Heart left ventricle (tissue), 16 donors: ENCODE data around the gene ZNF275. TPM values are rescaled to one million over a fixed set of nuclear protein-coding genes. Genes with fewer than 3 reads are reported as not detected.
"Not testable (repeated sequence)": the region's sequence is repeated elsewhere in the genome, so short reads cannot be mapped to it uniquely, and the experiment has no call there.

Experiments
- ATAC-seq, 4 donors: fragments of 200-7000 bp; cut with Tn5 transposase; one replicate each; pipeline ENCODE4 v1.9.1; 2020 to 2022; ENCODE audit warnings: moderate library complexity in 4 of 4, mild to moderate bottlenecking in 3 of 4, moderate number of reproducible peaks in 1 of 4
- DNase-seq, 5 donors: peaks; one replicate each; pipeline ENCODE4 v3.0.0-alpha.2; 2020
- H3K27ac ChIP-seq, 12 donors: fragments of 200-600 bp; sonication (generic) in 4 of 12; one replicate each; pipeline versions ENCODE4 v1.5.0 to v1.8.0; 2016 to 2022; ENCODE audit warnings: mild to moderate bottlenecking in 2 of 12
- H3K27me3 ChIP-seq, 9 donors: fragments of 200-600 bp; sonication (generic) in 2 of 9; one replicate each; pipeline versions ENCODE4 v1.5.1 to v1.8.0; 2016 to 2022; ENCODE audit warnings: mild to moderate bottlenecking in 3 of 9
- H3K36me3 ChIP-seq, 9 donors: fragments of 200-600 bp; sonication (generic) in 2 of 9; one replicate each; pipeline versions ENCODE4 v1.5.0 to v1.8.0; 2018 to 2022; ENCODE audit warnings: mild to moderate bottlenecking in 2 of 9
- H3K4me1 ChIP-seq, 12 donors: fragments of 200-600 bp; sonication (generic) in 4 of 12; one replicate each; pipeline versions ENCODE4 v1.5.0 to v1.8.0; 2016 to 2022; ENCODE audit warnings: mild to moderate bottlenecking in 3 of 12
- H3K4me3 ChIP-seq, 12 donors: fragments of 200-600 bp; sonication (generic) in 4 of 12; one replicate each; pipeline versions ENCODE4 v1.5.0 to v1.8.0; 2017 to 2022; ENCODE audit warnings: mild to moderate bottlenecking in 9 of 12, moderate library complexity in 4 of 12
- H3K9me3 ChIP-seq, 12 donors: fragments of 200-600 bp; sonication (generic) in 4 of 12; one replicate each; pipeline versions ENCODE4 v1.5.0 to v1.8.0; 2016 to 2022; ENCODE audit warnings: mild to moderate bottlenecking in 1 of 12
- POLR2A ChIP-seq, 2 donors: fragments of 450-650 bp; IDR thresholded peaks; one replicate each; pipeline ENCODE4 v1.6.1; 2017; ENCODE audit warnings: antibody characterized with exemption in 2 of 2, mild to moderate bottlenecking in 2 of 2, moderate library complexity in 2 of 2
- WGBS, 4 donors: extraction: QIAGEN DNeasy Blood & Tissue Kit in 2 of 4; methylation state at CpG; one replicate each; pipeline versions ENCODE4 v1.1.5 to v1.1.7; 2013 to 2018; 5-methylcytosine and 5-hydroxymethylcytosine counted together
- intact Hi-C, 10 donors: fragments of 100-400 bp; cut with DNase I; formaldehyde crosslinking; loops; one replicate each; pipeline versions ENCODE4 v1.11.1 to v1.14.2; 2022
- polyA plus RNA-seq, 2 donors: library from polyadenylated mRNA; stranded (reverse); fragments of 200-250 nt; gene quantifications; one replicate each; pipeline ENCODE4 v1.2.3, GENCODE V29; 2013
- total RNA-seq, 9 donors: library from RNA; depleted of rRNA in 2 of 9; stranded (reverse); fragments of >200 nt in 2 of 9; fragmentation: NEBNext Ultra II Directional in 3 of 9; extraction: Animal tissue kit (Norgen Biotek cat#: 25700) in 3 of 9; gene quantifications; one replicate each; pipeline versions ENCODE4 v1.1.0 to v1.2.4, GENCODE V29; 2016 to 2023
- TF ChIP-seq, protein P1 (sequence below), 12 donors: fragments of 200-600 bp; sonication (generic) in 4 of 12; IDR thresholded peaks; one replicate each; pipeline versions ENCODE4 v1.5.0 to v1.8.0; 2018 to 2022; ENCODE audit warnings: antibody characterized with exemption in 12 of 12, mild to moderate bottlenecking in 5 of 12
- donor health status: ischemic (EF 13 %, LVEDD 7.1; RV severe dilation, severe dysfunction).
- donor health status: healthy with polysubstance abuse.
- donor health status: DM: no; HTN: yes; CAD: no.
- donor health status: DM: no; HTN: no; CAD: no.
- donor health status: ischemic (EF 25% LVEDD 6.9; RV normal size, moderate dysfunction).
- donor health status: ischemic (EF 25% LVEDD 5.7; RV mildly dilated, moderate dysfunction).
- donor health status: healthy.
- donor health status: DM: yes; HTN: yes; CAD: no.
- donor health status: ischemic (EF 35%, LVEDD 5.7; RV mildly dilated, moderate dysfunction).
- donor health status: nonischemic (EF 11% LVEDD 7.7; RV severe dilation, severe dysfunction).
- donor health status: DM: yes; HTN: yes; CAD: no.
- donor health status: PGD.
- donor health status: ischemic (EF 29% LVEDD 5.4; RV normal size, mild dysfunction).
- donor health status: nonischemic (EF 23%, LVEDD 6.1; RV moderate dilation, normal function).

Gene ZNF275
- total and polyA plus RNA-seq, 11 donors = 2.1 to 8.6 (median 7.8) TPM

DNA sequence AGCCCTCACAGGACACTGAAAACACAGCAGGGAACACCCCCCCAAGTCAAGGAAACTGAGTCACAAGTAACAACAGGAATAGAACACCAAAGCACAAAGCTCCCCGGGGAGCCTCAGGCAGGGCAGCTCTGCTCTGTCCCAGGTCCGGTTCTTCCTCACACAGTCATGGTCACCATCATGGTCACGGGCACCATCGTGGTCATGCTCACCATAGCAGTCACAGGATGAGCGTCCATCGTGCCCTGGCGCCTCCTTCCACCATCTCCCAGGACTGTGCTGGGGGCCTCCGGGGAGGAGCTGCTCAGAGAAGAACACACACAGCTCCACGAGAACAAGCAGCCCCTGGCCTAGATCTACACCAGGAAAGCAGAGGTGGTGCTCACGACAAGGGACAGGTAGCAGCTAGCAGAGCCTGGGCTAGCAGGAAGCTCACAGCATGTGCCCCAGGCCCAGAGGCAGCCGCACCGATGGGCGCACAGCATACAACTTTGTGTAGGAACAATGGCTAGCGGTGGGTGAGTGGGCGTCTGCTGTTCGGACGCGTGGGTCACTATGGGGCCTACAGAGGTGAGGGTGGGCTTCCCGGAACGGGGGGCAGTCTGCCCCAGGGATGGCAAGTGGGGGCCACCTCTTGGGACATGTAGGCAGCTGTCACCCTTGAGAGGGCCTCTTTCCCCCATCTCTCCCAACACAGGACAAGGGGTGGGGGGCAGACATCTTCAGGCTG is 15.8 kb upstream of the ZNF275 start:
- Histone ChIP-seq H3K4me1 (no peaks in the 10 kb centered on the region), H3K27ac (no peak overlapping the region), H3K36me3 (no peaks in the 10 kb centered on the region), H3K27me3 (peaks cover 0 to 12% (median 0%) of the 10 kb centered on the region in 9 donors), H3K4me3 (no peak overlapping the region), H3K9me3 (no peaks in the 10 kb centered on the region)
- intact Hi-C loops = no loop called here
- 88 to 96% (median 91%) methylated on average over 16 to 20 of the region's 20 CpGs for WGBS, 4 donors
- TF ChIP-seq POLR2A (IDR thresholded peaks at IDR 0.05) = no peak
- DNase-seq (no peak), ATAC-seq (peak in 1 of 4 donors; percentile 7)

DNA sequence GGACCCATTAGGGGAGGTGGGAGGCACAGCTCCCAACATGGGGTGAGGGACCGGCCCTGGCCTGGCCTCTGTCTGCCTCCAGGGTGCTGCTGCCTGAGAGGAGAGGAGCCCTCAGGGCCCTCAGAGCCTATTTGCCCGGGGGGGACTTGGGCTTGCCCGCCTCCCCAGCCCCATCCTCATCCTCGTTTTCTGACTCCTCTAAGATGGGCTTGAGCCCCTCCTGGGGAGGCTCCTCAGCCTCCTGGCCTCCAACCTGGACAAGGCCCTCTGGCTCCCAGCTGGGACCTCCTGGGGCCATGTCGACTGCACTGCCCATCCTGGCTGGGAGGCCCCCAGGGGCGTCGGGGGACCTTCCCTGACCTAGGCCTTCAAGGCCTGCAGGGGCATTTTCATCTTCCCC is 15.1 kb upstream of the ZNF275 start:
- 67 to 93% (median 89%) methylated on average over 3 to 7 of the region's 7 CpGs for WGBS, 4 donors
- ATAC-seq (no peak), DNase-seq (no peak)
- Histone ChIP-seq H3K4me3 (no peak overlapping the region), H3K9me3 (no peaks in the 10 kb centered on the region), H3K36me3 (no peaks in the 10 kb centered on the region), H3K27ac (no peak overlapping the region), H3K27me3 (peaks cover 0 to 15% (median 0%) of the 10 kb centered on the region in 9 donors), H3K4me1 (no peaks in the 10 kb centered on the region)
- intact Hi-C loops = no loop called here
- TF ChIP-seq, protein P1, sequence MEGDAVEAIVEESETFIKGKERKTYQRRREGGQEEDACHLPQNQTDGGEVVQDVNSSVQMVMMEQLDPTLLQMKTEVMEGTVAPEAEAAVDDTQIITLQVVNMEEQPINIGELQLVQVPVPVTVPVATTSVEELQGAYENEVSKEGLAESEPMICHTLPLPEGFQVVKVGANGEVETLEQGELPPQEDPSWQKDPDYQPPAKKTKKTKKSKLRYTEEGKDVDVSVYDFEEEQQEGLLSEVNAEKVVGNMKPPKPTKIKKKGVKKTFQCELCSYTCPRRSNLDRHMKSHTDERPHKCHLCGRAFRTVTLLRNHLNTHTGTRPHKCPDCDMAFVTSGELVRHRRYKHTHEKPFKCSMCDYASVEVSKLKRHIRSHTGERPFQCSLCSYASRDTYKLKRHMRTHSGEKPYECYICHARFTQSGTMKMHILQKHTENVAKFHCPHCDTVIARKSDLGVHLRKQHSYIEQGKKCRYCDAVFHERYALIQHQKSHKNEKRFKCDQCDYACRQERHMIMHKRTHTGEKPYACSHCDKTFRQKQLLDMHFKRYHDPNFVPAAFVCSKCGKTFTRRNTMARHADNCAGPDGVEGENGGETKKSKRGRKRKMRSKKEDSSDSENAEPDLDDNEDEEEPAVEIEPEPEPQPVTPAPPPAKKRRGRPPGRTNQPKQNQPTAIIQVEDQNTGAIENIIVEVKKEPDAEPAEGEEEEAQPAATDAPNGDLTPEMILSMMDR (IDR thresholded peaks at IDR 0.05) = no peak
- no peak for TF ChIP-seq POLR2A (IDR thresholded peaks at IDR 0.05)

DNA sequence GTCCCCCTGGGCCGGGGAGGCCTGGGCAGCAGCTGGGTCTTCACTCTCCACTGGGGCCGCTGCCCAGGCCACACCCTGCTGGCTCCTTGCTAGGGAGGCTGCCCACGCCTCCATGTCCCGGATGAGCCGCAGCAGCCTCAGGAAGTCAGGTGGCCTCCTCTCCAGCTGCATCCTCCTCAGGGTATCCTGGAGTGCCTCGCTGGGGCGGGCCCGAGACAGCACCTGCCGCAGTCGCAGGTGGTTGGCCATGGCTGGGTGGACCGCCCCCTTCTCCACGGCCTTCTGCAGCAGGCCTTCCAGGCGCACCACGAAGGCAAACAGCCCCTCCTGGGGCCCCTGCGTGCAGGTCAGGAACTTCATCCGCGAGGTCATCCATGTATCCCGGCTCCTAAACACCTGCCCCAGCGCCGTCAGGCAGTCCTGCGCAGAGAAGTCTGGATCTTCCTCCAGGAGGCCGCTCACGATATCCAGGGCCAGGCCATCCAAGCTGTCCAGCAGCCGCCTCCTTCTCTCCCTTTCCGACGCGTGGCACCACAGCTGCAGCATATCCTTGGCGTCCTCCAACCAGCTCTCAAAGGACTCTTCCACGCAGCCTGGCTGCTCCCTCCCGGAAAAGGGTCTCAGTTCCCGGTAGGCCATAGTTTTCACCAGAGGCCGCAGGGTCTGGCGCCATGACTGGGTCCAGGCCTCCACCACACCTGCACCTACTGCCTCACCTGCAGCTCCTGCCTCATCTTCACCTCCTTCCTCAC is 14.5 kb upstream of the ZNF275 start:
- intact Hi-C loops = no loop called here
- ATAC-seq (no peak), DNase-seq (no peak)
- H3K4me3 ChIP-seq = no peak overlapping the region
- H3K27me3 ChIP-seq = peaks cover 0 to 18% (median 0%) of the 10 kb centered on the region in 9 donors
- no peaks in the 10 kb centered on the region for H3K4me1 ChIP-seq
- no peaks in the 10 kb centered on the region for H3K9me3 ChIP-seq
- 78 to 92% (median 82%) methylated on average over 21 to 33 of the region's 33 CpGs for WGBS, 4 donors
- no peak for TF ChIP-seq POLR2A (IDR thresholded peaks at IDR 0.05)
- TF ChIP-seq, protein P1 (IDR thresholded peaks at IDR 0.05) = no peak
- no peak overlapping the region for H3K27ac ChIP-seq
- no peaks in the 10 kb centered on the region for H3K36me3 ChIP-seq

DNA sequence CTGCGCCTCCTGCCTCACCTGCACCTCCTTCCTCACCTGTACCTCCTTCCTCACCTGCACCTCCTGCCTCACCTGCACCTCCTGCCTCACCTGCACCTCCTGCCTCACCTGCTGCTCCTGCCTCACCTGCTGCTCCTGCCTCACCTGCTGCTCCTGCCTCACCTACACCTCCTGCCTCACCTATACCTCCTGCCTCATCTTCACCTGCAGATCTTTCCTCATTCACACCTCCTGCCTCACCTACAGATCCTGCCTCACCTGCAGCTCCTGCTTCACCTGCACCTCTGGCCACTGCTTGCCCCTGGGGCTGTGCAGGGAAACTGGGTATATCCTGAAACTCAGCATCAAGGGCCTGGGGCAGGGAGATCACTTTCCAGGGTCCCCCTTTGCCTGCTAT is 13.9 kb upstream of the ZNF275 start:
- 78 to 100% (median 96%) methylated on average over 1 of the region's 1 CpG for WGBS, 4 donors
- H3K36me3 ChIP-seq, intact Hi-C loops, H3K4me3 ChIP-seq, H3K27ac ChIP-seq, H3K9me3 ChIP-seq, H3K4me1 ChIP-seq, DNase-seq, ATAC-seq: not testable (repeated sequence)
- H3K27me3 ChIP-seq = peaks cover 0 to 21% (median 0%) of the 10 kb centered on the region in 9 donors

GRCh38 chrX:153320555-153321184 is 13.3 kb upstream of the ZNF275 start:
- 3 to 71% (median 35%) methylated on average over 4 to 9 of the region's 13 CpGs for WGBS, 4 donors
- no peak for DNase-seq
- no peaks in the 10 kb centered on the region for H3K4me1 ChIP-seq

More at GRCh38 chrX:153320555-153321184, 13.3 kb upstream of the ZNF275 start:
- Histone ChIP-seq H3K27ac (no peak overlapping the region), H3K9me3 (peaks cover 0 to 4% (median 0%) of the 10 kb centered on the region in 12 donors), H3K36me3 (no peaks in the 10 kb centered on the region), H3K27me3 (peaks cover 0 to 21% (median 0%) of the 10 kb centered on the region in 9 donors), H3K4me3 (no peak overlapping the region)
- no peak for ATAC-seq
- intact Hi-C loops = no loop called here
- TF ChIP-seq, protein P1 (IDR thresholded peaks at IDR 0.05) = no peak
- no peak for TF ChIP-seq POLR2A (IDR thresholded peaks at IDR 0.05)
